ENCODE data around the gene TMEM271.

The TMEM271 gene

GRCh38 chr4:622071-622995 is 46.2 kb upstream of the TMEM271 start:
- no peak for TF ChIP-seq CTCF (IDR thresholded peaks at IDR 0.05; ENCODE audit: extremely low read depth, insufficient read depth, missing control alignments)
- in situ Hi-C loops (cut with MboI; ENCODE audit: low pct_unique_long_range_greater_than_20kb, low sequenced_read_pairs, unreplicated experiment), result no loop called here
- DNase-seq (ENCODE audit: low spot score), result no peak

- no peak for TF ChIP-seq CTCF (IDR thresholded peaks at IDR 0.05; ENCODE audit: extremely low read depth, insufficient read depth, missing control alignments)
- DNase-seq (ENCODE audit: low spot score), result no peak
- in situ Hi-C loops (cut with MboI; ENCODE audit: low pct_unique_long_range_greater_than_20kb, low sequenced_read_pairs, unreplicated experiment), result no loop called here
These were observed 45.4 kb upstream of the TMEM271 start for GRCh38 chr4:621296-622070.

GRCh38 chr4:620851-621261 is 44.8 kb upstream of the TMEM271 start:
- in situ Hi-C loops (cut with MboI; ENCODE audit: low pct_unique_long_range_greater_than_20kb, low sequenced_read_pairs, unreplicated experiment), result no loop called here
- DNase-seq (ENCODE audit: low spot score), result no peak
- TF ChIP-seq CTCF (IDR thresholded peaks at IDR 0.05; ENCODE audit: extremely low read depth, insufficient read depth, missing control alignments), result no peak

DNA sequence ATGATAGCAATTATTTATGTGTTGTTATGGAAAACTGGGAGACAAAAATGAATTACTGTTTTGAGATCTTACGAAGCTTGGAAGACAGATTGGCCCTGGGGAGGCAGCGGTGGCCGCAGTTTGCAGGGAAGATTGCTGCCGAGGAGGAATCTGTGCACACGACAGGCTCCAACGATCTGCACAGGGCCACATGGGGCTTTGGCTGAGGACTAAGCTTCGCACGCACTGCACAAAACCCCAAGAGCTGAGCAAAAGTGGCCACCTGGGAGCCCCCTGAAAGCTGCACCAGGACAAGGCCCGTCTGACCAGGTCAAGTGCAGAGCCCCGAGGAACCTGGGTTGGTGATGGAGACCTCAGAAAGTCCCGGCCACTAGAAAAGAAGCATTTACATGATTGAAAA is 44.1 kb upstream of the TMEM271 start:
- in situ Hi-C loops (cut with MboI; ENCODE audit: low pct_unique_long_range_greater_than_20kb, low sequenced_read_pairs, unreplicated experiment), result no loop called here
- TF ChIP-seq CTCF (IDR thresholded peaks at IDR 0.05; ENCODE audit: extremely low read depth, insufficient read depth, missing control alignments), result no peak
- no peak for DNase-seq (ENCODE audit: low spot score)

DNA sequence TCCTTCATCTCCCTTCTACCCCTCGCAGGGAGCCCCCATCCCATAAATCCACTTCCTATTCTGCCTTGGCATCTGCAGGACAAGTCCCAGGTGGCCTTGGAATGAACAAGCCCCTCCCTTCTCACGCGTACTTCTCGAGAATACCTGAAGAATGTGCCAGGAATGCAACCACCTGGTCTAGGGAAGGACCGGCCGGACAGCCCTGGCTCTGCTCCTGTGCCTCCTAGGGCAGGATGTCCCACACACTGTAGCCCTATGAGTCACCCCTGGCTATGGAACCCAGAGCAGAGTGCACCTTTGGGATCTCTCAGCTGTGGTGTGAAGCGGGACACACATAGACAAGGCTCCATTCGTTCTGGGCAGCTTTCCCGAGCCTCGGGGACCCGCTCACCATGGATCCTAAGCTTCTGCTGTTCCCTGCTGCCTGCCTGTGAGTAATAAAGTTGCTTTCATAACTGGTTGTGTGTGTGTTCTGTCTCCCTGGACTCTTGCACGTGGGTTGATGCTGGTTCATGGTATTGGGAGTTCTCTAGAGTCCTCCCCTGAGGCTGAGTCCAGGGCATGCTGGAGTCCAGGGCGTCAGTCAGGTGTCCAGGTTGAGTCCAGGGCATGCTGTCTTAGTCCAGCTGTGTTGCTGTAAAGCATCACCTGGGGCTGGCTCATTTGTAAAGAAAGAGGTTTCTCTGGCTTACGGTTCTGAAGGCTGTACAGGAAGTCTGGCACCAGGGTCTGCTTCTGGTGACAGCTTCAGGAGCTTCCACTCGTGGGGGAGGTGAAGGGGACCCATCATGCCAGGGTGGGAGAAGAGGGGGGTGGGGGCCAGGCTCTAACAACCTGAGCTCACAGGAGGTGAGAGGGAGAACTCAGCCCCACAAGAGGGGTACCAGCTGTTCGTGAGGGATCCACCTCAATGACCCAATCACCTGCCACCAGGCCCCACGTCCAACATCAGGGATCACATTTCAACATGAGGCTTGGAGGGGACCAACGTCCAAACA is 41.8 kb upstream of the TMEM271 start:
- DNase-seq (ENCODE audit: low spot score), result no peak
- in situ Hi-C loops (cut with MboI; ENCODE audit: low pct_unique_long_range_greater_than_20kb, low sequenced_read_pairs, unreplicated experiment), result no loop called here
- TF ChIP-seq CTCF (IDR thresholded peaks at IDR 0.05; ENCODE audit: extremely low read depth, insufficient read depth, missing control alignments), result no peak
